Activated naive CD4-positive, alpha-beta T cell treated with anti-CD3 and anti-CD28 coated beads, Interleukin-2, amount 50 U/mL, for 16 hours (primary cell): ENCODE data around the gene RTN4R.
"Not testable (repeated sequence)": the region's sequence is repeated elsewhere in the genome, so short reads cannot be mapped to it uniquely, and the experiment has no call there.

Experiments used
- DNase-seq: peaks from one replicate; pipeline ENCODE4 v3.0.0-alpha.2; 2020

The RTN4R gene

GRCh38 chr22:20305230-20305893 lies 37.2 kb upstream of the RTN4R start:
- not testable (repeated sequence) for DNase-seq

GRCh38 chr22:20304646-20305045 lies 36.5 kb upstream of the RTN4R start:
- no peak for DNase-seq

GRCh38 chr22:20303229-20303534 lies 35.1 kb upstream of the RTN4R start:
- not testable (repeated sequence) for DNase-seq

- DNase-seq: no peak
These were observed 34.5 kb upstream of the RTN4R start for GRCh38 chr22:20302438-20303228.

GRCh38 chr22:20299746-20300136 lies 31.6 kb upstream of the RTN4R start:
- DNase-seq: no peak

- peak; percentile 95 for DNase-seq
These were observed 31.0 kb upstream of the RTN4R start for GRCh38 chr22:20298803-20299745.

- DNase-seq: no peak
These were observed 30.1 kb upstream of the RTN4R start for GRCh38 chr22:20298110-20298802.

- no peak for DNase-seq
These were observed 29.4 kb upstream of the RTN4R start for GRCh38 chr22:20297414-20298109.

GRCh38 chr22:20296598-20296997 lies 28.5 kb upstream of the RTN4R start:
- DNase-seq: no peak

- DNase-seq: no peak
These were observed 27.3 kb upstream of the RTN4R start for GRCh38 chr22:20295262-20296064.

- no peak for DNase-seq
These were observed 24.6 kb upstream of the RTN4R start for GRCh38 chr22:20292673-20293232.

- DNase-seq: no peak
These were observed 24.0 kb upstream of the RTN4R start for GRCh38 chr22:20292108-20292507.

GRCh38 chr22:20291604-20292063 lies 23.5 kb upstream of the RTN4R start:
- no peak for DNase-seq

GRCh38 chr22:20291249-20291586 lies 23.1 kb upstream of the RTN4R start:
- no peak for DNase-seq

GRCh38 chr22:20290578-20291248 lies 22.6 kb upstream of the RTN4R start:
- DNase-seq: no peak

GRCh38 chr22:20290045-20290392 lies 21.9 kb upstream of the RTN4R start:
- no peak for DNase-seq

GRCh38 chr22:20289182-20290044 lies 21.3 kb upstream of the RTN4R start:
- not testable (repeated sequence) for DNase-seq

GRCh38 chr22:20286784-20287423 lies 18.8 kb upstream of the RTN4R start:
- not testable (repeated sequence) for DNase-seq

GRCh38 chr22:20286312-20286660 lies 18.2 kb upstream of the RTN4R start:
- not testable (repeated sequence) for DNase-seq
